HG02642 (cell line): Measurements from ENCODE around the gene SLC7A9.
A peak's percentile ranks its signal among the peaks of the same experiment; 100 is the strongest.

Experiments
- ATAC-seq: cut with Tn5 transposase; IDR thresholded peaks from one replicate; pipeline ENCODE4 v1.9.1; 2021; ENCODE audit warnings: mild to moderate bottlenecking; ENCODE audit not compliant: unreplicated experiment, poor library complexity

The SLC7A9 gene

DNA sequence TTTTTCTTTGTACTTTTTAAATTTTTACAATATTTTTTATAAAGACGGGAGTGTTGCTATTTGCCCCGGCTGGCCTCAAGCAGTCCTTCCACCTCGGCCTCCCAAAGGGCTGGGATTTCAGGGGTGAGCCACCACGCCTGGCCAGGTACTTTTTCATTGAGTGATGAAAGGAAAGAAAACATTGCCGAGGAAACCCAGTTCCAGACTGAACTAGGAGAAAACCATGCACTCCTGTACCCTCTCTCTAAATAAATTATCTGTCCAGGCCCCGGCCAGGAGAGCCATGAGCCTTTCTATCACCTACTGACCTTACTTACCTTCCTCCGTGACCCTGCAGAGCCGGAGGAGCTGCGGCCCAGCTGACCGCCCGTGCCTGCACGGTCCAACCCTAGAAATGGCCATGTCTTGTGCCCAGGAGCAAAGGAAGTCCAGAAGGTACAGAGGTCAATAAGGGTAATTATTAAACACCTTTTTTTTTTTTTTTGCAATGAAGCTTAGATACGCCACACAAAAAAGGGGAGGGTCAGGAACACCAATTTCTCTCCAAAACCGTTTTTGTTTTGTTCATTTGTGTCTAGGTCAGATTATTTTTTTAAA is at the start of gene SLC7A9:
Gene SLC7A9, minus strand, starts transcription at position 399 of the 597 bp plus-strand sequence. CDS start 1,233 bp downstream, outside the sequence.
- no peak for ATAC-seq

DNA sequence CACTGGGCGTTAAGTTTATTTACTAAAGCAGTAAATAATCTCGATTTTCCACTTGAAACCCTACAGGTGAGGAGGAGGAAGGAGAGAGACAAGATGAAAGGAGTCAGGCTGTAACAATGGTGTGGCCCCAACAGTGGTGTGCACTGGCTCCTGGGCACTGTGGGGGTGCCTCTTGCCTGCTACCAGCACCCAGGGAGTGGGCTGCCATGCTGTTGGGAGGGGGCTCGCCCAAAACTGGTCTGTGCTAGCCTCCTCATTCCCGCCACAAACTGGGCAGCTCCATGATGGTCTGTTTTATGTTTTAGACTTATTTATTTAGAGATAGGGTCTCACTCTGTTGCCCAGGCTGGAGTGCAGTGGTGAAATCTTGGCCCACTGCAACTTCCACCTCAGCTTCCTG is 49.8 kb upstream of the SLC7A9 start:
- ATAC-seq, result no peak

GRCh38 chr19:32917616-32917996 is 48.0 kb upstream of the SLC7A9 start:
- no peak for ATAC-seq

DNA sequence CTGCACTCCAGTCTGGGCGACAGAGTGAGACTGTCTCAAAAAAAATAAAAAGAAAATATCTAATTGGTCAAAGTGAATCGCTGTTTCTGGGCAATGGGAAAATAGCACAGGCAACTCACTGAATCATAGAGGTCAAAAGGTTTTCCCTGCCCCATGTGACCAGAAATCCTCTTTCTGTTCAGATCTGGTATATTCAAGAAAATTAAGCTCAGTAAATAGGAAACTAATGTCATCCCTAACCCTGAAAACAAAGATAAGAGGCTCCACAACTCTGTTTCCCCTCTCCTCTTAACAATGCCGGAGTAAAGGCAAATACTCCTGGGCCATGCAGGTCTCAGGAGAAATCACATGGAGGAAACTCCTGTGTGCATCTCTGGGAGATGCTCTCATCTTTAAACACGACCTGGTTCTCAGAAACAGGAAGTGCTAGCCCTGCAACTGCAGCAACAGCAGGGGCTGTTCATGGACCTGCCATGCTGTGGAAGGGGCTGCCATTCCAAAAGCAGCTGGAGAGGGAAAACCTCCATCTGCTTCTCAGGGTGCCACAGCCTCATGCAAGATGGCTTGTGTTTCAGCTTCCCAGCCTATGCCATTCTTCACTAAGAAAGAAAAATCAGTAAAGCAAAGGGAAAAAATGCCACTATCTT is 47.5 kb upstream of the SLC7A9 start:
- ATAC-seq, result no peak

GRCh38 chr19:32914879-32915660 is 45.5 kb upstream of the SLC7A9 start:
- no peak for ATAC-seq

GRCh38 chr19:32911467-32911866 is 41.9 kb upstream of the SLC7A9 start:
- ATAC-seq, result no peak

GRCh38 chr19:32910874-32911273 is 41.3 kb upstream of the SLC7A9 start:
- ATAC-seq, result no peak

- no peak for ATAC-seq
Measured at GRCh38 chr19:32910094-32910493, 40.5 kb upstream of the SLC7A9 start.

DNA sequence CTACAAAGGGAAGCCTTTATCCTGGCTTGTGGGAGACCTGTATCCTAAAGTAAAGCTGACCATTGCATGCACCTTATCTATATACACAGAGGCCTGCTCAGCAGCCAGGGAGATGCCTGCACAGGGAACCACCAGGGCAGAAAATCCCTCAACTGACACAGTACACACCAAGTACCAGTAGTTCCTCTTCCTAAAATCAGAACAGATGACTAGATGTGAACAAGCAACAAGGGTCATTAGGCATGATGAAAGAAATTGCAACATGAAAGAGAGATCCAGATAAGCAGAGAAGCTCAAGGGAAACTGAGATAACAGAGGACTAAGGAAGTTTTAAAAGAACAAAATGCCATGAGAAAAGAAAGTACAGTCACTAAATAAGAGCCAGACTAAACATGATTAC is 39.7 kb upstream of the SLC7A9 start:
- no peak for ATAC-seq

DNA sequence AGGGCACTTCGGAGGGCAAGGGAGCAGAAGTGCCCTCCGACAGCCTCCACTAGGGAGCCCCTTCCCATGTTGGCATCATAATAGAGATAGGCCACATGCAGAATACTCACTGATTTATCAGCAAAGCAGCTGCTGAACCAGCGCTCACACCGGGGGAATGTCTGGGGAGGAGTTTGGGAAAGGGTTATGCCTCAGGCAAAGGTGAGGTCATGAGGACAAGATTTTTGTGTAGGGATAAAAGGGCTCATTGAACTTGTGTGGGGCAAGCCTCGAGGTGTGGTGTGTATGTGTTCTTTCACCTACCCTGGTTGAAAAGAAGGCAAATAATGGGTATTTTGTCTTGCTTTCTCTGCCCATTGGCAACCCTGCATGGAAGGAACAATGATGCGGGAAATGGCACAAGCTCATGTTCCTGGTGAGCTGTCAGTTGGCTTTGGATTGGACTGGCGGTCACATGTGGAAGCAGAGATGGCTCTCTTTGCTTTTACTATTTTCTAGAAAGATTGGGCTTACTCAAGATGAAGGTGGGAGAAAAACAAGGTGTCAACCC is 39.1 kb upstream of the SLC7A9 start:
- no peak for ATAC-seq

DNA sequence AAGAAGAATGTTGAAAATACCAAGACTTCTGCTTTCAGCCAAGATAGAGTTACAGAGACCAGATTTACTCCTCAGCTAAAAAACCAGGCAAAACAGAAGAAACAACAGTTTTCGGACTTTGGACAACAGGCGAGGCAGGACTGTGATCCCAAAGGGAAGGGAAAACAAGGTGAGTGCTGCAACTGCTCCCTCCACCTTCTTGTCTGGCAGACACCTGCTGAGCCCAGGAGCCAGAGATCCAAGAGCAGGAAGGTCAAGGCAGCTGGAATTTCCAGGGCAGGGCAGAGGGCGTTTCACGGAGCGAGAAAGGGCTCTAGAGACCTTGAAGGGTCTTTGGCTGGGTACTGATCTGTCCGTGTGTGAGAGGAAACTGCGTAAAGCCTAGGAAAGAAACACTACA is 32.9 kb upstream of the SLC7A9 start:
- ATAC-seq, result no peak

DNA sequence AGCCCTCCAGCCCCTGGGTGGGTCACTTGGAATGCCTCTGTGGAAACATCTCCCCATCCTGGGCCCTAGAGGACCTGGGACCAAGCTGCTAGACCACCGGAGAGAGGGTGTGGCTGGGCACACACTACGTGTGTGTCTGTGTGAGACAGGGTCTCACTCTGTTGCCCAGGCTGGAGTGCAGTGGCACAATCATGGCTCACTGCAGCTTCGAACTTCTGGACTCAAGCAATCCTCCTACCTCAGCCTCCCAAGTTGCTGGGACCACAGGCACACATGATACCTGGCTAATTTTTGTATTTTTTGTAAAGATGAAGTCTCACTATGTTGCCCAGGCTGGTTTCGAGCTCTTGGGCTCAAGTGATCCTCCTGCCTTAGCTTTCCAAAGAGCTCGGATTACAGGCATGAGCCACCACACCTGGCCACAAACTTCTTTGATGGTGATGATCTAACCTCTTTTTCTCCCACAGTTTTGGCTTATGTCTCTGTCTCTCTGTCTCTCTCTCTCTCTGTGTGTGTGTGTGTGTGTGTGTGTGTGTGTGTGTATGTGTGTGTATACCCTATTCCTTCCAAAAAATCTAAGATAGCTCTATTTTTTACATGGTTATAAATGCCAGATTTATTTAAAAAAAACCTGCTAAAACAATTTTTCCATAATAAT is 32.1 kb upstream of the SLC7A9 start:
- no peak for ATAC-seq

GRCh38 chr19:32896516-32897214 is 27.1 kb upstream of the SLC7A9 start:
- ATAC-seq, result no peak

DNA sequence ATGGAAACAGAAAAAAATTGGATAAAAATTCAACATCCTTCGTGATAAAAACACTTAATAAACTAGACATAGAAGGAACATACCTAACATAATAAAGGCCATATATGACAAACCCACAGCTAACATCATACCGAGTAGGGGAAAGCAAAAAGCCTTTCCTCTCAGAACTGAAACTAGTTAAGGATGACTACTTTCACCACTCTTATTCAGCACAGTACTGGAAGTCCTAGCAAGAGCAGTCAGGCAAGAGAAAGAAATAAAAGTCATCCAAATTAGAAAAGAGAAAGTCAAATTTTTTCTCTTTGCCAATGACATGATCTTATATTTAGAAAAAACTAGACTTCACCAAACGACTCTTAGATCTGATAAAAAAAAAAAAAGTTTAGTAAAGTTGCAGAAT is 25.8 kb upstream of the SLC7A9 start:
- peak; percentile 63 for ATAC-seq

DNA sequence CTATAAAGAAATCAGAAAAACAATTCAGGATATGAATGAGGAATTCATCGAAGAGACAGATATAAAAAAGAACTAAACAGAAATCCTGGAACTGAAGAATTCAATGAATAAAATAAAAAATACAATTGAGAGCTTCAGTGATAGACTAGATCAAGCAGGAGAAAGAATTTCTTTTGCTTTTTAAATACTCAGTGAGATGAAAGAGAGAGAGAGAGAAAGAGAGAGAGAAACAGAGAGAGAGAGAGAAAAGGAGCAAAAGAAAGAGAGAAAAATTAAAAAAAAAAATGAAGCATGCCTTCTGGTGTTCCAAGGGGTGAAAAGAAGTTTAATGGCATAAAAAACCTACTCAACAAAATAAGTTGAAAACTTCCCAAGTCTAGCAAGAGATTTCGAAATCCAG is 22.0 kb upstream of the SLC7A9 start:
- ATAC-seq, result no peak

GRCh38 chr19:32890841-32891240 is 21.3 kb upstream of the SLC7A9 start:
- ATAC-seq, result no peak

DNA sequence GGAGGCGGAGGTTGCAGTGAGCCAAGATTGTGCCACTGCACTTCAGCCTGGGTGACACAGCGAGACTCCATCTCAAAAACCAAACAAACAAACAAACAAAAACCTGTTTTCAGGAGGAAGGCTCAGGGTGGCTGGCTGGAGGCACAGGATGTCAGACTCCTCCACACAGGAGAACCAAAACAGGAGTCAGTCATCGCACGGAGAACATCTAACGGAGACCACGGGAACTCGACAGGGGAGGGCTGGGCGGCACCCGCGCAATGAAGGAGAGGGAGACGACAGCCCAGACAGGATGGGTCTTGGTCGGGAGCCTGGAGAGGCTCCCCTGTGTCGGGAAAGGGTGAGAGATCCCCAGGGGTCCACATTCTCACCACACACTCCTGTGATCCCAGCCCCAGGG is 20.8 kb upstream of the SLC7A9 start:
- ATAC-seq, result no peak

GRCh38 chr19:32889137-32889934 is 19.8 kb upstream of the SLC7A9 start:
- no peak for ATAC-seq

DNA sequence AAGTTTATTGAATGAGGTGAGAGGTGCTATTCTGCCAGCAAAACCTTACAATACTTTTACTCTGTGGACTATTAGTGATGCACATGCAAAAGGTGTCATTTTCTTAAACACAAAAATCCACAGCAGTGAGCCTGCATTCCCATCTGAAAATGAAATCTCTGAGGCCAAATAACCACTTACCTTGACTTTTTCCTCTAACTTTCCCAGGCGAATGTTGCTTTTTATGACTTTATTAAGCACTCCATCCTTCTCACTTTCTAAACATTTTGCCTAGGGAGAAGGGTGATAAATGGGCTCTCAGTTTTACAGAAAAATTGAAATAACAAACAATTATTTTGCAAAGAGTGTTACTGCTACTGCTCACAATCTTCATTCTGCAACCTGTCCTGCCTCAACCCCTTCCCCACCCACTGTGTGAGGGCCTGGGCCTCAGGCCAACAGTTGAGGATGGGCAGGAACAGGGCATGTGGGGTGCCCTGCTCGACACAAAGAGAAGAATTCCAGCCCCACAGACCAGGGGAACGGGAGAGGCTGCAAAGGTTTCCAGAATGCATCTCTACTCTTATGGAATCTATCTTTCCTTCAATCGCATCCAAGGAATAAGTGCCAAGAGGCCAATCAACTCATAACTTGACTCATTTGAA is 18.1 kb upstream of the SLC7A9 start:
- no peak for ATAC-seq
